Activated naive CD8-positive, alpha-beta T cell treated with anti-CD3 and anti-CD28 coated beads, Interleukin-2, amount 50 U/mL, for 24 hours (primary cell): ENCODE measurements around the gene METRNL.
A peak's percentile ranks its signal among the peaks of the same experiment; 100 is the strongest.

Experiments used
- ATAC-seq: fragments of 150-1000 bp; cut with Tn5 transposase; one replicate; pipeline ENCODE4 v1.10.0; 2021
- DNase-seq: peaks from one replicate; pipeline ENCODE4 v3.0.0; 2021
- H3K27ac Mint-ChIP-seq: one replicate; pipeline ENCODE4 v1.8.0; 2021; ENCODE audit warnings: mild to moderate bottlenecking, mixed read lengths
- H3K27me3 Mint-ChIP-seq: one replicate; pipeline ENCODE4 v1.8.0; 2021; ENCODE audit warnings: mixed read lengths
- H3K36me3 Mint-ChIP-seq: one replicate; pipeline ENCODE4 v1.8.0; 2021; ENCODE audit warnings: low read depth, mixed read lengths
- H3K4me1 Mint-ChIP-seq: one replicate; pipeline ENCODE4 v1.8.0; 2021; ENCODE audit warnings: mixed read lengths
- H3K4me3 Mint-ChIP-seq: one replicate; pipeline ENCODE4 v1.8.0; 2021; ENCODE audit warnings: mild to moderate bottlenecking, moderate library complexity, mixed read lengths
- H3K9me3 Mint-ChIP-seq: one replicate; pipeline ENCODE4 v1.8.0; 2021; ENCODE audit warnings: mixed read lengths

METRNL gene

DNA sequence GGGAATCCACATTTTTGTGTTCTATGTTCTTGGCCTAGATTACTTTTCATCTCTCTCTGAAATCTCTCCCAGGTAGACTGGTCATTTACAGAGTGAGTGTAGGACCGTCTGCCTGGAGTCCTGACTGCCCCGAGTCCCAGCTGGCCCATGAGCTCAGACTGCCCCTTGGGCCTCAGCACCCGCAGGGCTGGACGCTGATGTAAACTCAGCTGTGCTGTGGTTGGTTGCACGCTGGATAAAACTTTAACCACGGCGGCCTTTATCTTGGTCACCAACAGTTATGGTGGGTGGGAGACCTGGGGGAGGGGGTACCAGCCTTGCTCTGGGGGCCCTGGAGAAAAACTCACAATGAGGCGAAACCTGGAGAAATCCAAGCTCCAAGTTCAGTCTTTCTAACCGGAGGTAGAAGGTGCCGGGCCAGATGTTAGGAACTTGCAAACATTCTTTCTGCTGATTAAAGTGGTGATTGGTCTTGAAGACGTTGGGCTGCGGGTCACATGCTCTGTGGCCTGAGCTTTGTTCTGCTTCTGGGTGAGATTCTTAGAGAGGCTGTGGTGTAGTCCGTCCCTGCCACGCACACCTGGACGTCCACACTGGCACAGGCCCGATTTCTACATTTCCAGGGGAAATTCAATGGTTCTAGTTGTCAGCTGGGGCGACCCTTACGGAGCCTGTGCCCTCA is 6.9 kb downstream of the METRNL start:
- ATAC-seq (no peak), DNase-seq (no peak)
- no peaks in the 10 kb centered on the region for H3K27me3 Mint-ChIP-seq
- peak overlapping the region; percentile 26 for H3K27ac Mint-ChIP-seq
- no peaks in the 10 kb centered on the region for H3K9me3 Mint-ChIP-seq
- H3K36me3 Mint-ChIP-seq = peaks cover 1% of the 10 kb centered on the region
- H3K4me1 Mint-ChIP-seq = peaks cover 44% of the 10 kb centered on the region
- no peak overlapping the region for H3K4me3 Mint-ChIP-seq

DNA sequence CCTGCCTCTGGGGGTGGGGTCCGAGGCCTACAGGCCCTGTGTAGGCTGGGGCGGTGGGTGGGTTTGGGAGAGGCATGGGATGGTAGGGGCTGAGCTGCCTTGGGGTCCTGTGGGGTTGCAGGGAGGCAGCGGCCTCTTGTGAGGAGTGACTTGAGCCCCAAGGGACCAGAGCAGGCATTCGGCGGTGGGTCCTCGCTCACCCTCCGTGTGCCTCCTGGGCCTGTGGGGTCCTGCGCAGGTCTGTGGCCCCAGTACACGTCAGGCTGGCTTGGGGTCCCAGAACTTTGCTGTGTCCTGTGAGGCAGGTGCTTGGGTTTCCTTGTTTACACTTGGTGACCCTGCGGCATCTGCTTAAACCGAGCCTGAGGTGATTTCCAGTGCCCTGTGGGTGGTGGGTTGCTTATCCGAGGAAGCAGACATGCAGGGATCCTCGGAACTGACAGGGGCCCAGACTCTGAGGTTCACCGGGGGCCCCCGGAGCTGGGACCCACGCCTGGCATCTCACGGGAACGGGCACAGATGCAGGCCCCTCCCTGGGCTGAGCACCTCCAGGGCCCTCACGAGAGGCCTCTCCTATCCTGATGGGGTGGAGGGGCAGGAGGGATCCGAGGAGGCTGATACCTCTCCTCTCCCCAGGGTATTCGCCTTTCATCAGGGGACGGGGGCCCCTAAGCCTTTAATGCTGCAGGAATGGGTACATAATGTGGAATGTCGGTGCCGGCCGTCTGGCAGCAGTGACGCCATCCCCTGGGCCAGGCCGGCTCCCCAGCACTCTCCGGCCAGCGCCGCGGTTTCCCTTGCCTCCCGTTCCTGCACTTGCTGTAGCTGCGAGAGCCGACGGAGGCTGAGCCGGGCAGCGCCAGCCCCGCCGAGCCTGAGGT is 7.7 kb downstream of the METRNL start:
- H3K4me1 Mint-ChIP-seq = peaks cover 37% of the 10 kb centered on the region
- peaks cover 1% of the 10 kb centered on the region for H3K36me3 Mint-ChIP-seq
- no peak for ATAC-seq

DNA sequence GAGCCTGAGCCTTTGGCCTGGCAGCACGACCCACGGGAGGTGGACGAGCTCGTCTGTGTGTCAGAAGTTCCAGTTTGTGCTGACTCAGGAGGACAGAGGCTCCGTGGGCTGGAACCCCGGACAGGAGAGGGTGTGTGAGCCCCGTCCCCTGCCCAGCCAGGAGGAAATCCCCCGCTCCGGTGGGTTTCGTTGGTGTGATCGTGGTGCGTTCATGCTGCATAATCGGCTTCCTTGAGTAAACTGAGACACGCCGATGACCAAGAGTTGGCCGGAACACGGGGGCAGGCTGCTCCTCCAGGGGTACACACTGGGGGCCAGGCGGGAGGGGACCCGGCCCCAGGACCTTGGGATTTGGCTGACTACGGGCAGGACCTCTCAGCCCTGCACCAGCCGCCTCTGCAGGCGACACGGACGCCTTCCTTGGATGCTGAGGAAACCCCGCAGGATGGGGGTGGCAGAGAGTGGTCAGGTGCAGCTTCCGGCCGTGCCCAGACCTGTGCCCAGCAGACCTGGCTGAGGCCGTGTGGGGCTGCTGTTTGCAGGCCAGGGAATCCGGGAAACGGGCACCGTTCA is 8.5 kb downstream of the METRNL start:
- Mint-ChIP-seq H3K9me3 (no peaks in the 10 kb centered on the region), H3K4me3 (no peak overlapping the region), H3K27ac (no peak overlapping the region), H3K4me1 (peaks cover 30% of the 10 kb centered on the region), H3K36me3 (peaks cover 1% of the 10 kb centered on the region), H3K27me3 (no peaks in the 10 kb centered on the region)
- ATAC-seq (no peak), DNase-seq (no peak)

More for the DNA sequence above, 7.7 kb downstream of the METRNL start:
- H3K9me3 Mint-ChIP-seq = no peaks in the 10 kb centered on the region
- no peaks in the 10 kb centered on the region for H3K27me3 Mint-ChIP-seq
- H3K4me3 Mint-ChIP-seq = no peak overlapping the region
- DNase-seq = no peak
- no peak overlapping the region for H3K27ac Mint-ChIP-seq

DNA sequence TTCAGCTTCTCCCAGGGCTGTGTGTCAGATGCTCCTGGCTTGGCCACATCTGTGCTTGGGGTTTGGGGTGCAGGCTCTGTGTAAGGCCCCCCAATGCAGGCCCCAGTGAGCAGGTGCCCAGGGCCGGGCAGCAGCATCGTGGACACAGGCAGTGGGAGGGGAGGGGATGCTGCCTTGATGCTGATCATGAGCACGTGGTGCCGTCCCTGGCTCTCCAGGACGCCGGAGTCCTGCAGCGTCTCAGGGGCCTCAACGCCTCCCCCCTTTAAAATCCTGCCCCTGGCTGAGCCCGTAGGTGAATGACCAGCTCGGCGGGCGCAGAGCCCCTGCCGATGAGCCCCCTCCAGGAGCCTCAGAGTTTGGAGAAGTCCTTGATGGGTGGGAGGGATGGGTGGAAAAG is 9.0 kb downstream of the METRNL start:
- Mint-ChIP-seq H3K4me1 (peaks cover 24% of the 10 kb centered on the region), H3K36me3 (peaks cover 1% of the 10 kb centered on the region), H3K27ac (no peak overlapping the region), H3K27me3 (no peaks in the 10 kb centered on the region), H3K4me3 (no peak overlapping the region), H3K9me3 (no peaks in the 10 kb centered on the region)
- ATAC-seq = no peak
- no peak for DNase-seq

DNA sequence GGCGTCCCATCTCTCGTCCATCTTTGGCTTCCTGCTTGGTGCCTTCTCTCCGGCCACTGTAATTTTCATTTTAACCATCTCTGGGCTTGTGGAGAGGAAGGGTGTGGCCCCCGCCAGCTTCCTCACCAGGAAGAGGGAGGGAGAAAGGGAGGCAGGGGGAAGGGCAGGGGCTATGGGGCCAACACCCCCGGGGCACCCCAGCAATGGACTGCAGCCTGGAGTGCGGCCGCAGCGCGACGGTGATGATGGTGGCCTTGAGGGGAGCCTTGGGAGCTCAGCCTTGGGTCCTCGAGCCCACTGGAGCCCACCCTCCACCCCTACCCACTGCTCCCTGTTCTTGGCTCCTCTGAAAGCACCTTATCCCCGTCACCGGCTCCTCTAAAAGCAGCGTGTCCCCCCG is 9.5 kb downstream of the METRNL start:
- no peak overlapping the region for H3K27ac Mint-ChIP-seq
- peaks cover 1% of the 10 kb centered on the region for H3K36me3 Mint-ChIP-seq
- H3K4me3 Mint-ChIP-seq = no peak overlapping the region
- DNase-seq (no peak), ATAC-seq (no peak)
- H3K4me1 Mint-ChIP-seq = peaks cover 20% of the 10 kb centered on the region
- no peaks in the 10 kb centered on the region for H3K27me3 Mint-ChIP-seq
- no peaks in the 10 kb centered on the region for H3K9me3 Mint-ChIP-seq

DNA sequence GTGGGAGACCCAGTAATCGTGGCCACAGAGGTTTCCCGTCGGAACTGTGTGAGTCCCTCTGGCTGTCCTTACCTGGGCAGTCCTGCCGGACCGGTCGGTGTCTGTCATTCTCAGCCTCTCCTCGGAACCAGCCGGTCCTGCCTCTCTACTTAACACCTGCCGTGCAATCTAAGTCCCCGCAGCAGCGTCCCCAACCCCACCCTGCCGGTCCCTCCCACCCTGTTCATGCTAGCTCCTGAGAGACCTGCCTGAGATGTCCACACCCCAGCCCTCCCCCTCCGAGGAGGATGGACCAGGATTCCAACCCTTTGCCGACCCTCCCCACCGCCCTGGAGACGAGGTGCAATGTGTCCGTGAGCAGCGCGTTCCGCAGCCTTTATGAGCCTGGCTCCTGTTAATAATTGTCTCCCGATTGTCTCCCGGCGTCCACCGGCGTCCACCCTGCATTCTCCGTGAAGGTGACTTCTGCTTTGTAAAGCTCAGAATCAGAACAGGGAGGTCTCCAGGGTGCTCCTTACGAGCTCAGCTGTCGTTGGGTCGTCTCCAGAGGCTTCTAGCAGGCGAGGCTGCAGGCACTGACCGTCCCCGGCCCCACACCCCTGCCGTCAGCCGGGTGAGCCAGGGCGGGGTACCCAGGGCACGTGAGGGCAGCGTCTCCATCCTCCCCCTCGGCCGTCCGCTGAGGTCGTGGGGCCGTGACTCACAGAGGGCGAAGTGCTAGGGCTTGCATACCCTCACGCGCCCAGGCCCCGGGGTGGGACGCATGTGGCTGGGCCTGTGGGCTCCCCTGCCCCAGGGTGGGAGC is 10.1 kb downstream of the METRNL start:
- ATAC-seq = no peak
- peaks cover 1% of the 10 kb centered on the region for H3K36me3 Mint-ChIP-seq
- H3K4me1 Mint-ChIP-seq = peaks cover 14% of the 10 kb centered on the region
- no peaks in the 10 kb centered on the region for H3K9me3 Mint-ChIP-seq
- H3K27me3 Mint-ChIP-seq = no peaks in the 10 kb centered on the region
- H3K27ac Mint-ChIP-seq = no peak overlapping the region
- H3K4me3 Mint-ChIP-seq = no peak overlapping the region
- DNase-seq = no peak

DNA sequence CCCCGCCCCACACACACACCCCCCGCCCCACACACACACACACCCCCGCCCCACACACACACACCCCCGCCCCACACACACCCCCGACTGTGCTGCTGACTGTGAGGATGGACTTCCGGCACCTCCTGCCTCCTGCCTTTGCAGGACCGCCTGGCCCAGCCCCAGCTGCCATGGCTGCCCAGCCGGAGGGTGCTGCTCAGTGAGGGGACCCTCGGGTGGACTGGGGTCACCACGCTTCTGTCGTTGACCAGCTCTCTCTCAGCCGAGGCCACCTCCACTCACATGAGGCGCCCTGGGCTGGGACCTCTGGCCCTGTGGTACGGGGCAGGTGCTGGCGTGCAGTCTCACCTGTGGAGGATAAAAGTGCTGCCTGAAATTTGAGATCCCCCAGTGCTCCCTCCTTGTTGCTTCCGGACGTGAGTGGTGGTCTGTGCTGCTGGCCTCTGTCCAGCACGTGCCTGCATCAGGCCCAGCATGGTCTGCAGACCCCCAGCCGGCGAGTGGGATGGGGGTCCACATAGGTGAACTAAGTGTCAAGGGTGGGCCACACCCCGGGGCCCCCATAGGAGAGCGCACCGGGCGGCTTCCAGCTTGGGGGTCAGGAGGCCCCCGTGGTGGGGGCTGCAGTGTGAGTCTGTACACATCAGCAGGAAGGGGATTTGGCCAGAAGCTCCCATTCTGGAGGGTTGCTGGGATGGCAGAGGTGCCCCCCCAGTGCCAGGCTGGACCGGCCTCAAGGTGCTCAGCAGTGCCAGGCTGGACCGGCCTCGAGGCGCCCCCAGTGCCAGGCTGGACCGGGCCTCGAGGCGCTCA is 11.2 kb downstream of the METRNL start:
- peaks cover 7% of the 10 kb centered on the region for H3K4me1 Mint-ChIP-seq
- H3K36me3 Mint-ChIP-seq = peaks cover 2% of the 10 kb centered on the region
- no peaks in the 10 kb centered on the region for H3K9me3 Mint-ChIP-seq
- DNase-seq = no peak
- H3K4me3 Mint-ChIP-seq = no peak overlapping the region
- H3K27ac Mint-ChIP-seq = no peak overlapping the region
- no peak for ATAC-seq
- no peaks in the 10 kb centered on the region for H3K27me3 Mint-ChIP-seq

DNA sequence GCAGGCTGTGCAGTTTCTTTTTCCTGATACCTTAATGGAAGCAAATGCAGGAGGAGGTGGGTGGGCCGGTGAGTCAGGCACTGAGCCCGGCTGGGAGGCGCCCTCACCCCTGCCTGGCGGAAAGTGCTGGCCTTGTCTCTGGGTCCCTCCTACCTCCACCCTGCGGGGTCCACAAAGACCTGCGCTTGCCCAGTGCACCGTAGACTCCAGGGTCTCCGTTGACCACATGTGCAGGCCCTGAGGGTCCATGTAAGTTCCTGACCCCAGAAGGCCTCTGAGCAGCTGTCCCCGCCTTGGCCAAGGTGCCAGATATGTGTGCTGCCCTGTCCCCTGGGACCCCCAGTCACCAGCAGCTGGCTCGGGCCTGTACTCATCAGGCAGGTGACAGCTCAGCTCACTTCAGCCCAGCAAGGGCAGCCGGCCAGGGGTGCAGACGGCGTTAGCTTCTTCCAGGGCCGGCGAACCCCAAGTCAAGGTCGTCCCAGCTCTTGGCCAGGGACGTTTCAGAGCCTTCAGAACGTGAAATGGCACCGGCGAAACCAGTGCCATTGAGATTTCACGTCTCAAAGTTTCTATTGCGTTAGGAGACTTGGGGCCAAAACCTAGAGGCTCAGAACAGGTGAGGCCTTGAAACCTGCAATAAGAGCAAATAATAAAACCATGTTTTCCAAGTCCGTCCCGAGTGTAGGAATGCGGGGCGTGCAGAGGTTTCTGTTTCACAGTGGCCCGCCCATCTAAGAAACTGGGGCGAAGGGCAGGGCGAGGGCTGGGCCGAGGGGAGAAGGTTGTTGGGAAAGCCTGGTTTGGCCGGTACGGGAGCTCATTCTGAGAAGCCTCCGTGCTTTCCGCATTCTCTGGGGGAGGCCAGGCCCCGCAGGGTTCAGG is 12.1 kb downstream of the METRNL start:
- Mint-ChIP-seq H3K27me3 (no peaks in the 10 kb centered on the region), H3K9me3 (no peaks in the 10 kb centered on the region), H3K4me1 (peaks cover 3% of the 10 kb centered on the region), H3K27ac (no peak overlapping the region), H3K36me3 (peaks cover 5% of the 10 kb centered on the region), H3K4me3 (no peak overlapping the region)
- no peak for ATAC-seq
- DNase-seq = no peak

DNA sequence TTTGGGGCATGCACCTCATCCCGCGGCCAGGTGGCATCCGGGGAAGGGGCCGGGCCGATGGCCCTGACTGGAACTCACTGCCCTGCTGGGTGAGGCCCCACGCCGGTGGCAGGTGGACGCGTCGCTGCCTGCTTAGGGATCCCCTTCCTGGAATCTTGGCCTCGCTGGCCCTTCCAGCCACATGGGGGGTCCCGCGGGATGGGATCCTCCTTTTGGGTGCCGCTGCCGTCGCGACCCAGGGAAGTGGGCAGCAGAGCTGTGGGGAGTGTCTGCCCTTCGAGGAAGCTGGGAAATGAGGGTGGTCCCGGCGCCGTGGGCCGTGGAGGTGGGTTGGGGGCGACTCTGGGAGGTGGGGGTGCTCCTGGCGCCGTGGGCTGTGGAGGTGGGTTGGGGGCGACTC is 12.8 kb downstream of the METRNL start:
- no peaks in the 10 kb centered on the region for H3K27me3 Mint-ChIP-seq
- peaks cover 3% of the 10 kb centered on the region for H3K4me1 Mint-ChIP-seq
- no peak overlapping the region for H3K27ac Mint-ChIP-seq
- peaks cover 5% of the 10 kb centered on the region for H3K36me3 Mint-ChIP-seq
- ATAC-seq (no peak), DNase-seq (no peak)
- no peaks in the 10 kb centered on the region for H3K9me3 Mint-ChIP-seq
- H3K4me3 Mint-ChIP-seq = no peak overlapping the region

DNA sequence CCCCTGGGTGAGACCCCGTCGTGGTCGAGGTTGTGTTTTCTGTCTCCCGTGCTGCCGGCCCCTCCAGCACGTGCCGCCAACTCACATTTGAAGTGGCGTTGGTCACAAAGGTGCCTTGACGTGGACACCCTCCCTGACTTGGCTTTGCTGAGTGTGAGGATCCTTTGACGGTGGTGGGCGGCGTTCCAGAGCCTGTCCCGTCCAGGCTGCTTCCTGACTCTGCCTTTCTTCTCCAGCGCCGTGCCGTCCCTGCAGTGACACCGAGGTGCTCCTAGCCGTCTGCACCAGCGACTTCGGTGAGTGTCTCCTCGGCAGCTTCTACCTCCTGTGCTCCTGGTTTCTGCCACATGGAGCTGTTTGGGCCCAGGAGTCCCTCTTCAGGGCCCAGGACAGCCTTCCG is 13.5 kb downstream of the METRNL start:
- H3K27ac Mint-ChIP-seq = no peak overlapping the region
- H3K9me3 Mint-ChIP-seq = no peaks in the 10 kb centered on the region
- no peak overlapping the region for H3K4me3 Mint-ChIP-seq
- H3K36me3 Mint-ChIP-seq = peaks cover 5% of the 10 kb centered on the region
- no peaks in the 10 kb centered on the region for H3K27me3 Mint-ChIP-seq
- peaks cover 3% of the 10 kb centered on the region for H3K4me1 Mint-ChIP-seq
- no peak for ATAC-seq
- no peak for DNase-seq

DNA sequence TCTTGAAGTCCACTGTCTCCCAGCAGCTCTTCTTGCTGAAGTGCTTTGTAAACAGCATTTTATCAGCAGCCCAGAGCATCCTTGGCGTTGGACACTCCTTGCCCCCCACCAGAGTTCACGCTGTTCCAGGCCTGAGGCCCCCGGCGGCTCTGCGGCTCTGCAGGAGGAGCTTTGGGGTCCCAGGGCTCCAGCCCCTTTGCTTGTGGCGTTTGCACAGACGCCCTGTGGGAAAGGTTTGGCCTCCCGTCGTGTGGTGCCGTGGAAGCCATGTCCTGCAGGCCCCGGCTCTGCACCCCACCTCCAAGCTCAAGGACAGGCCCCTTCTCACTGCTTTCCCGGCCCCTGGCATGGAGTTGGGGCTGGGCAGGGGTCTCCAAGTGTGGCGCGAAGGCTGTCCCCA is 14.1 kb downstream of the METRNL start:
- H3K4me1 Mint-ChIP-seq = peaks cover 3% of the 10 kb centered on the region

DNA sequence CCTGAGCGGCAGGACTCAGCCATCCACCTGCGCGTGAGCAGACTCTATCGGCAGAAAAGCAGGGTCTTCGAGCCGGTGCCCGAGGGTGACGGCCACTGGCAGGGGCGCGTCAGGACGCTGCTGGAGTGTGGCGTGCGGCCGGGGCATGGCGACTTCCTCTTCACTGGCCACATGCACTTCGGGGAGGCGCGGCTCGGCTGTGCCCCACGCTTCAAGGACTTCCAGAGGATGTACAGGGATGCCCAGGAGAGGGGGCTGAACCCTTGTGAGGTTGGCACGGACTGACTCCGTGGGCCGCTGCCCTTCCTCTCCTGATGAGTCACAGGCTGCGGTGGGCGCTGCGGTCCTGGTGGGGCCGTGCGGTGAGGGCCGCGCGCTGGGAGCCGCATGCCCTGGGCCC is 14.9 kb downstream of the METRNL start:
- DNase-seq = no peak
- peaks cover 2% of the 10 kb centered on the region for H3K4me1 Mint-ChIP-seq
- no peak for ATAC-seq
- no peak overlapping the region for H3K27ac Mint-ChIP-seq
- no peaks in the 10 kb centered on the region for H3K9me3 Mint-ChIP-seq
- no peak overlapping the region for H3K4me3 Mint-ChIP-seq
- peaks cover 5% of the 10 kb centered on the region for H3K36me3 Mint-ChIP-seq
- H3K27me3 Mint-ChIP-seq = no peaks in the 10 kb centered on the region

More for the DNA sequence above, 14.1 kb downstream of the METRNL start:
- H3K27me3 Mint-ChIP-seq = no peaks in the 10 kb centered on the region
- ATAC-seq (no peak), DNase-seq (no peak)
- H3K36me3 Mint-ChIP-seq = peaks cover 5% of the 10 kb centered on the region
- H3K27ac Mint-ChIP-seq = no peak overlapping the region
- H3K4me3 Mint-ChIP-seq = no peak overlapping the region
- H3K9me3 Mint-ChIP-seq = no peaks in the 10 kb centered on the region

DNA sequence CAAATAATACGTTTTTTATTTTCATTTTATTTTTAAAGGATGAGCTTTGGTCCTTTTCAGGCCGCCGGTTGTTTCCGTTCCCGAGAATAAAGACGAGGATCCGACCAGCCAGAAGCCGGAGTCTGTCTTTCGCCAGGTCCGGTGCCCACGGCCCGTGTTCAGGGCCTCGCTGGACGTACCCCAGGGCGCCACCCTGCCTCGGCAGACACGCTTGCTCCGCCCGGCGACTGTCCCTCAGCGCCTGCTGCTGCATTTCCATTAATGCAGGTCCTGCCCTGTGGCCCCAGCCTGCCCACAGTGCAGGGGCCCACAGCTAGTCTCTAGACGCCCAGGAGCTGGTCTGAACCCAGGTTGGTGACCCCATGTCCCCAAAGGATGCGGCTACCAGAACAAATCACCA is 15.6 kb downstream of the METRNL start:
- Mint-ChIP-seq H3K4me3 (no peak overlapping the region), H3K27ac (no peak overlapping the region), H3K4me1 (peaks cover 4% of the 10 kb centered on the region), H3K36me3 (peaks cover 5% of the 10 kb centered on the region), H3K9me3 (no peaks in the 10 kb centered on the region), H3K27me3 (peaks cover 1% of the 10 kb centered on the region)
- DNase-seq (no peak), ATAC-seq (no peak)
